Measurements from ENCODE around the gene IL21R.
A peak's percentile ranks its signal among the peaks of the same experiment; 100 is the strongest.

GRCh38 chr16:27374804-27375425 lies 27.1 kb upstream of the IL21R start:
- no peak for TF ChIP-seq POLR2A (IDR thresholded peaks at IDR 0.05)
- TF ChIP-seq CTCF (IDR thresholded peaks at IDR 0.05) = peak in 1 of 3 experiments; percentile 33

Data from vagina (tissue), 2 donors.